HepG2 (cell line): ENCODE data around the gene TSGA10IP. TPM values are rescaled to one million over a fixed set of nuclear protein-coding genes. Genes with fewer than 3 reads are reported as not detected.

ENCODE experiments used
- AGO2 ChIP-seq: fragments of 200-400 bp; formaldehyde crosslinking; optimal IDR thresholded peaks from 2 replicates; pipeline ENCODE3; 2017; ENCODE audit warnings: mild to moderate bottlenecking, low read depth, low read length, moderate library complexity
- ATF7-NPFF ChIP-seq: sonication (generic); formaldehyde crosslinking; IDR thresholded peaks from 2 replicates; pipeline ENCODE4 v1.8.1; 2023; ENCODE audit warnings: mild to moderate bottlenecking, low read depth, missing genetic modification reagents, moderate library complexity
- HDAC2 ChIP-seq: sonication (generic); formaldehyde crosslinking; IDR thresholded peaks from 2 replicates; pipeline ENCODE4 v1.4.0; 2020; ENCODE audit warnings: missing genetic modification reagents
- KAT7 ChIP-seq: IDR thresholded peaks from 2 replicates; pipeline ENCODE4 v1.6.1; 2018; ENCODE audit warnings: borderline replicate concordance, missing compliant biosample characterization
- NFYC ChIP-seq: IDR thresholded peaks from 2 replicates; pipeline ENCODE4 v1.6.1; 2016; ENCODE audit warnings: missing genetic modification reagents, missing compliant biosample characterization
- NONO ChIP-seq, 2 experiments: fragments of 450-650 bp in 1 of 2; sonication (generic) in 1 of 2; formaldehyde crosslinking in 1 of 2; IDR thresholded peaks in 1 of 2; conservative IDR thresholded peaks in 1 of 2; 2 replicates each; pipeline versions ENCODE4 v1.6.1 to v1.8.0; 2017 to 2022; ENCODE audit warnings: mild to moderate bottlenecking in 1 of 2, missing genetic modification reagents in 1 of 2, moderate library complexity in 1 of 2
- NR2C2 ChIP-seq: sonication (generic); formaldehyde crosslinking; IDR thresholded peaks from 2 replicates; pipeline ENCODE4 v1.4.0; 2020; ENCODE audit warnings: missing genetic modification reagents, mild to moderate bottlenecking, moderate library complexity, borderline replicate concordance
- NR2F6 ChIP-seq, 2 experiments: IDR thresholded peaks; 2 replicates each; pipeline ENCODE4 v1.6.1; 2016; ENCODE audit warnings: antibody characterized with exemption in 1 of 2, mild to moderate bottlenecking in 1 of 2
- PAF1 ChIP-seq: IDR thresholded peaks from 2 replicates; pipeline ENCODE4 v1.6.1; 2016; ENCODE audit warnings: missing genetic modification reagents, missing compliant biosample characterization
- TEAD3 ChIP-seq: optimal IDR thresholded peaks from 2 replicates; pipeline ENCODE3; 2016; ENCODE audit warnings: borderline replicate concordance
- YEATS4 ChIP-seq: sonication (generic); formaldehyde crosslinking; IDR thresholded peaks from 2 replicates; pipeline ENCODE4 v1.4.0; 2020; ENCODE audit warnings: missing genetic modification reagents, borderline replicate concordance
- ZNF205 ChIP-seq: IDR thresholded peaks from 2 replicates; pipeline ENCODE4 v1.6.1; 2018; ENCODE audit warnings: missing biosample characterization, missing genetic modification reagents
- ZNF253 ChIP-seq: sonication (generic); formaldehyde crosslinking; IDR thresholded peaks from 2 replicates; pipeline ENCODE4 v1.8.0; 2022; ENCODE audit warnings: mild to moderate bottlenecking, missing genetic modification reagents, borderline replicate concordance
- ZNF34 ChIP-seq: sonication (generic); formaldehyde crosslinking; IDR thresholded peaks from 2 replicates; pipeline ENCODE4 v1.4.0; 2020; ENCODE audit warnings: mild to moderate bottlenecking, missing genetic modification reagents, borderline replicate concordance
- ZNF672 ChIP-seq: sonication (generic); formaldehyde crosslinking; IDR thresholded peaks from 2 replicates; pipeline ENCODE4 v1.8.1; 2022; ENCODE audit warnings: missing genetic modification reagents
- ZSCAN31 ChIP-seq: sonication (generic); formaldehyde crosslinking; IDR thresholded peaks from 2 replicates; pipeline ENCODE4 v1.5.0; 2020; ENCODE audit warnings: low read depth, mild to moderate bottlenecking, missing genetic modification reagents
- polyA plus RNA-seq, 8 experiments: library from polyadenylated mRNA; depleted of rRNA in 3 of 8; stranded (reverse) in 7 of 8; unstranded in 1 of 8; fragments of >200 nt; fragmentation: Illumina TruSeq in 4 of 8; extraction: Trizol in 4 of 8; gene quantifications; 2 replicates each; pipeline versions ENCODE4 v1.2.1 to v1.2.3, GENCODE V29; 2011 to 2016; ENCODE audit warnings: low read depth in 4 of 8, missing spikeins in 1 of 8, mixed read lengths in 1 of 8; ENCODE audit not compliant: insufficient read depth in 1 of 8
- total RNA-seq, 5 experiments: library from RNA; depleted of rRNA; stranded (reverse); fragments of >200 nt; fragmentation: Illumina TruSeq; extraction: Trizol; gene quantifications; 2 replicates each; pipeline ENCODE4 v1.2.3, GENCODE V29; 2016; ENCODE audit warnings: low read depth in 1 of 5
- TF ChIP-seq, protein P1 (sequence below): fragments of 450-650 bp; IDR thresholded peaks from 2 replicates; pipeline ENCODE4 v1.6.1; 2017
- TF ChIP-seq, protein P2 (sequence below): sonication (generic); formaldehyde crosslinking; IDR thresholded peaks from 2 replicates; pipeline ENCODE4 v1.8.1; 2023; ENCODE audit warnings: mild to moderate bottlenecking, missing genetic modification reagents
- TF ChIP-seq, protein P3 (sequence below): sonication (generic); formaldehyde crosslinking; IDR thresholded peaks from 2 replicates; pipeline ENCODE4 v1.4.0; 2020; ENCODE audit warnings: missing genetic modification reagents
- TF ChIP-seq, protein P4 (sequence below): sonication (generic); formaldehyde crosslinking; IDR thresholded peaks from 2 replicates; pipeline ENCODE4 v1.9.0; 2022; ENCODE audit warnings: low read depth, missing genetic modification reagents
- TF ChIP-seq, protein P5 (sequence below): sonication (generic); formaldehyde crosslinking; IDR thresholded peaks from 2 replicates; pipeline ENCODE4 v1.4.0; 2020; ENCODE audit warnings: missing genetic modification reagents, borderline replicate concordance

TSGA10IP gene
- total and polyA plus RNA-seq, 2 of the 13 experiments (the other 11 are each of a cell fraction or from before 2014, with no cell fraction given), result not detected

DNA sequence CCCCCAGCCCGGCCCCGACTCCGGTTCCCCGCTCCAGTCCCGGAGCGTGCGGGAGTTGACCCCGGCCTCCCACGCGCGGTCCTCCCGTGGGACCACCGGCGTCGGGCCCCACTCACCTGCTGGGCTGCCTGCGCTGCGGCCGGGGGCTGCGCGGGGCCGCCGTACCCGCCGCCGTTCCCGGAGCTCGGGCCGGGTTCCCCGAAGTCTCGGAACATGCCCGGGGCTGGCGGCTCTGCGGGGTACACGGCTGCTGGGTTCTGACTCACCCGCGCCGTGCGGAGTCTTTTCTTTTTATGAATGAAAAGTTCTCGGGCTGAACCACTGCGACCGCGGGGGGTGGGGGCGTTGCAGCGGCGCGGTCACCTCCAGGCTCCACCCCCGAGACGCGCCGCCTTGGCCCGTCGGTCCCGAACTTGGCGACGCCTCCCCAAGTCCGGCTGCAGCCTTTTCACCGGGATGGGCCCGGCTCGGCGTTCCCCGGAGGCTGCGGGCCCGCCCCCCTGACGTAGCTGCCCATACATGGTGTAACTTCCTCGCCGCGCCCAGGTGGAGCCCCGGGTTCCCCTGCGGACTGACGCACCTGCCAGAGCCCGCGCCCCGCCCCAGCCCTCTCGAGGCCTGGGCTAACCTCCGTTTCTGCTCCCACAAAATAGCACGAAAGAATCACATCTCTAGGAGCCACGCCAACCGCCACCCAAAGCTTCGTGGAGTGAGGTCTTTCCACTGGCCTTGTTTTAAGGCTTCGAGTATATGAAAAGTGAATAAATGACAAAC lies 45.0 kb upstream of the TSGA10IP start, which contains the start of gene FOSL1 (continued):
- TF ChIP-seq, protein P1, sequence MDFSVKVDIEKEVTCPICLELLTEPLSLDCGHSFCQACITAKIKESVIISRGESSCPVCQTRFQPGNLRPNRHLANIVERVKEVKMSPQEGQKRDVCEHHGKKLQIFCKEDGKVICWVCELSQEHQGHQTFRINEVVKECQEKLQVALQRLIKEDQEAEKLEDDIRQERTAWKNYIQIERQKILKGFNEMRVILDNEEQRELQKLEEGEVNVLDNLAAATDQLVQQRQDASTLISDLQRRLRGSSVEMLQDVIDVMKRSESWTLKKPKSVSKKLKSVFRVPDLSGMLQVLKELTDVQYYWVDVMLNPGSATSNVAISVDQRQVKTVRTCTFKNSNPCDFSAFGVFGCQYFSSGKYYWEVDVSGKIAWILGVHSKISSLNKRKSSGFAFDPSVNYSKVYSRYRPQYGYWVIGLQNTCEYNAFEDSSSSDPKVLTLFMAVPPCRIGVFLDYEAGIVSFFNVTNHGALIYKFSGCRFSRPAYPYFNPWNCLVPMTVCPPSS, result no peak
- TF ChIP-seq, protein P2, sequence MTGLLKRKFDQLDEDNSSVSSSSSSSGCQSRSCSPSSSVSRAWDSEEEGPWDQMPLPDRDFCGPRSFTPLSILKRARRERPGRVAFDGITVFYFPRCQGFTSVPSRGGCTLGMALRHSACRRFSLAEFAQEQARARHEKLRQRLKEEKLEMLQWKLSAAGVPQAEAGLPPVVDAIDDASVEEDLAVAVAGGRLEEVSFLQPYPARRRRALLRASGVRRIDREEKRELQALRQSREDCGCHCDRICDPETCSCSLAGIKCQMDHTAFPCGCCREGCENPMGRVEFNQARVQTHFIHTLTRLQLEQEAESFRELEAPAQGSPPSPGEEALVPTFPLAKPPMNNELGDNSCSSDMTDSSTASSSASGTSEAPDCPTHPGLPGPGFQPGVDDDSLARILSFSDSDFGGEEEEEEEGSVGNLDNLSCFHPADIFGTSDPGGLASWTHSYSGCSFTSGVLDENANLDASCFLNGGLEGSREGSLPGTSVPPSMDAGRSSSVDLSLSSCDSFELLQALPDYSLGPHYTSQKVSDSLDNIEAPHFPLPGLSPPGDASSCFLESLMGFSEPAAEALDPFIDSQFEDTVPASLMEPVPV, result no peak
- TF ChIP-seq YEATS4 (CRISPR knock-in tag) (peak; percentile 40; the same call in 1 of the 2 replicates), NFYC (CRISPR knock-in tag) (0 out of 2 replicates have a peak, but pooled peaks have one; percentile 31), ZNF253 (CRISPR knock-in tag) (no peak), HDAC2 (CRISPR knock-in tag) (0 out of 2 replicates have a peak, but pooled peaks have one; percentile 46), ZNF672 (CRISPR knock-in tag) (no peak), TEAD3 (peak; percentile 67), NONO (IDR thresholded peaks at IDR 0.05) (no peak), NONO (CRISPR knock-in tag; conservative IDR thresholded peaks at IDR 0.05) (0 out of 2 replicates have a peak, but pooled peaks have one; percentile 30), NR2C2 (CRISPR knock-in tag) (no peak), ATF7-NPFF (CRISPR knock-in tag) (no peak; the same call in 1 of the 2 replicates), AGO2 (peak; percentile 11), KAT7 (CRISPR knock-in tag) (no peak), ZSCAN31 (CRISPR knock-in tag) (peak; percentile 39), NR2F6 (IDR thresholded peaks at IDR 0.05) (no peak), NR2F6 (CRISPR knock-in tag; IDR thresholded peaks at IDR 0.05) (peak; percentile 36; the same call in 1 of the 2 replicates), PAF1 (CRISPR knock-in tag) (no peak), ZNF205 (peak; percentile 35; the same call in 1 of the 2 replicates), ZNF34 (CRISPR knock-in tag) (no peak)
- TF ChIP-seq, protein P3, sequence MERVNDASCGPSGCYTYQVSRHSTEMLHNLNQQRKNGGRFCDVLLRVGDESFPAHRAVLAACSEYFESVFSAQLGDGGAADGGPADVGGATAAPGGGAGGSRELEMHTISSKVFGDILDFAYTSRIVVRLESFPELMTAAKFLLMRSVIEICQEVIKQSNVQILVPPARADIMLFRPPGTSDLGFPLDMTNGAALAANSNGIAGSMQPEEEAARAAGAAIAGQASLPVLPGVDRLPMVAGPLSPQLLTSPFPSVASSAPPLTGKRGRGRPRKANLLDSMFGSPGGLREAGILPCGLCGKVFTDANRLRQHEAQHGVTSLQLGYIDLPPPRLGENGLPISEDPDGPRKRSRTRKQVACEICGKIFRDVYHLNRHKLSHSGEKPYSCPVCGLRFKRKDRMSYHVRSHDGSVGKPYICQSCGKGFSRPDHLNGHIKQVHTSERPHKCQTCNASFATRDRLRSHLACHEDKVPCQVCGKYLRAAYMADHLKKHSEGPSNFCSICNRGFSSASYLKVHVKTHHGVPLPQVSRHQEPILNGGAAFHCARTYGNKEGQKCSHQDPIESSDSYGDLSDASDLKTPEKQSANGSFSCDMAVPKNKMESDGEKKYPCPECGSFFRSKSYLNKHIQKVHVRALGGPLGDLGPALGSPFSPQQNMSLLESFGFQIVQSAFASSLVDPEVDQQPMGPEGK (CRISPR knock-in tag), result peak; percentile 79
- TF ChIP-seq, protein P4, sequence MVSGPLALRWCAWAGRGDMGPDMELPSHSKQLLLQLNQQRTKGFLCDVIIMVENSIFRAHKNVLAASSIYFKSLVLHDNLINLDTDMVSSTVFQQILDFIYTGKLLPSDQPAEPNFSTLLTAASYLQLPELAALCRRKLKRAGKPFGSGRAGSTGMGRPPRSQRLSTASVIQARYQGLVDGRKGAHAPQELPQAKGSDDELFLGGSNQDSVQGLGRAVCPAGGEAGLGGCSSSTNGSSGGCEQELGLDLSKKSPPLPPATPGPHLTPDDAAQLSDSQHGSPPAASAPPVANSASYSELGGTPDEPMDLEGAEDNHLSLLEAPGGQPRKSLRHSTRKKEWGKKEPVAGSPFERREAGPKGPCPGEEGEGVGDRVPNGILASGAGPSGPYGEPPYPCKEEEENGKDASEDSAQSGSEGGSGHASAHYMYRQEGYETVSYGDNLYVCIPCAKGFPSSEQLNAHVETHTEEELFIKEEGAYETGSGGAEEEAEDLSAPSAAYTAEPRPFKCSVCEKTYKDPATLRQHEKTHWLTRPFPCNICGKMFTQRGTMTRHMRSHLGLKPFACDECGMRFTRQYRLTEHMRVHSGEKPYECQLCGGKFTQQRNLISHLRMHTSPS, result no peak
- TF ChIP-seq, protein P5, sequence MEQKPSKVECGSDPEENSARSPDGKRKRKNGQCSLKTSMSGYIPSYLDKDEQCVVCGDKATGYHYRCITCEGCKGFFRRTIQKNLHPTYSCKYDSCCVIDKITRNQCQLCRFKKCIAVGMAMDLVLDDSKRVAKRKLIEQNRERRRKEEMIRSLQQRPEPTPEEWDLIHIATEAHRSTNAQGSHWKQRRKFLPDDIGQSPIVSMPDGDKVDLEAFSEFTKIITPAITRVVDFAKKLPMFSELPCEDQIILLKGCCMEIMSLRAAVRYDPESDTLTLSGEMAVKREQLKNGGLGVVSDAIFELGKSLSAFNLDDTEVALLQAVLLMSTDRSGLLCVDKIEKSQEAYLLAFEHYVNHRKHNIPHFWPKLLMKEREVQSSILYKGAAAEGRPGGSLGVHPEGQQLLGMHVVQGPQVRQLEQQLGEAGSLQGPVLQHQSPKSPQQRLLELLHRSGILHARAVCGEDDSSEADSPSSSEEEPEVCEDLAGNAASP (CRISPR knock-in tag), result peak; percentile 60
